Thyroid gland (tissue), 4 donors: ENCODE data around the gene SBSN. TPM values are rescaled to one million over a fixed set of nuclear protein-coding genes. Genes with fewer than 3 reads are reported as not detected.

ENCODE experiments used
- DNase-seq, 2 donors: peaks; one replicate each; pipeline ENCODE4 v3.0.0-alpha.2; 2019
- H3K27ac ChIP-seq, 3 donors: fragments of 200-600 bp; sonication (generic); 1 replicate in 2 of 3; 2 replicates in 1 of 3; pipeline ENCODE4 v1.5.1; 2016 to 2019; ENCODE audit warnings: mild to moderate bottlenecking in 1 of 3, moderate library complexity in 1 of 3
- H3K27me3 ChIP-seq: fragments of 200-600 bp; sonication (generic); one replicate; pipeline ENCODE4 v1.5.1; 2019
- H3K36me3 ChIP-seq, 2 donors: fragments of 200-600 bp; sonication (generic); one replicate each; pipeline ENCODE4 v1.5.1; 2016 to 2019
- H3K4me1 ChIP-seq, 2 donors: fragments of 200-600 bp; sonication (generic); one replicate each; pipeline ENCODE4 v1.5.1; 2017 to 2019
- H3K4me3 ChIP-seq, 3 donors: fragments of 200-600 bp; sonication (generic); replicated peaks in 1 of 3; 1 replicate in 2 of 3; 2 replicates in 1 of 3; pipeline ENCODE4 v1.5.1; 2016; ENCODE audit warnings: mild to moderate bottlenecking in 1 of 3
- H3K9me3 ChIP-seq: fragments of 200-600 bp; sonication (generic); one replicate; pipeline ENCODE4 v1.5.1; 2017
- CTCF ChIP-seq, 6 experiments: fragments of 200-600 bp in 3 of 6; fragments of 450-650 bp in 3 of 6; sonication (generic) in 3 of 6; IDR thresholded peaks; one replicate each; pipeline ENCODE4 v1.5.1; 2016 to 2019; ENCODE audit warnings: antibody characterized with exemption in 6 of 6, mild to moderate bottlenecking in 2 of 6, inconsistent platforms in 1 of 6, moderate library complexity in 1 of 6
- POLR2A ChIP-seq, 2 donors: fragments of 450-650 bp; IDR thresholded peaks; one replicate each; pipeline ENCODE4 v1.6.1; 2017; ENCODE audit warnings: antibody characterized with exemption in 2 of 2, mild to moderate bottlenecking in 2 of 2, moderate library complexity in 1 of 2
- WGBS, 2 donors: methylation state at CpG; one replicate each; pipeline ENCODE4 v1.1.5; 2017; 5-methylcytosine and 5-hydroxymethylcytosine counted together
- intact Hi-C: fragments of 100-400 bp; cut with DNase I; formaldehyde crosslinking; loops from one replicate; pipeline ENCODE4 v1.15.1; 2023
- total RNA-seq, 4 donors: library from RNA; depleted of rRNA; stranded (reverse); fragments of >200 nt; gene quantifications; one replicate each; pipeline ENCODE4 v1.2.3, GENCODE V29; 2016

SBSN gene
- total RNA-seq, 4 donors from 2014 or later, result 1.2 TPM; not detected in 3

DNA sequence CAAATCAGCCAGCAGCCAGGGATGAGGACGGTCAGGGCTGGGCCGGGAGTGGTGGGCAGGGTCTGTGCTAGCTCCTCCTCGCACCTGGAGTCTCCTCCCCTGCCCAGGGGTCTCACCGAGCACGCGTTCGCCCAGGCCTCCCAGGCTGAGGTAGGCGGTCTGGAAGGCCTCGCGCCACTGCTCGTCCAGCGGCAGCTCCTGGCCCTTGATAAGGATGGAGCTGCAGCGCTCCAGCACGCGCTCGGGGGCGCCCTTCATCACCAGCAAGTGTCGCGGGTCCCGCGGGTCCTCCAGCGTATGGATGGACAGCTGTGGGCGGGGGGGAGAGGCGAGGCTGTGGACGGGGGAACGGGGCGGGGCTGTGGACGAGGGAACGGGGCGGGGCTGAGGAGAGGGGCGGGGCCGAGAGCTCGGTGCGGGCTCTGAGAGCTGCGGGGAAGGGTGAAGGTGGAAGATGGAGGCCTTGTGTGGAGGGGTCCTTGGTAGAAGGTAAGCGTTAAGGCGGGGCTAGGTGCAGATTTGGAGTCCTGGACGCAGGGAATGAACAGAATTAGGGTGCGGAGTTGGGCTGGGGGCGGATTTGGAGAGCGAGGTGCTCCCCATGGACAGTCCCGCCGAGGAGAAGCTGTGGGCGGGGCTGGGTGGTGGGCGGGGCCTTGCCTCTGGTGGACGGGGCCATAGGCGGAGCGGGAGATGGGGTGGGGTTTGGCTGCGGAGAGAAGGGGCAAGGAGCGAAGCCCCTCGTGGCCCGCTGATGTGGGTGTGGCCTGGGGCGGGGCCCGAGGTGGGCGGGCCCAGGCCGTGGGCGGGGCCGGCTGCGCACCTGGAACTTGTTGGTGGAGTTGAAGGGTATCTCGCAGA lies 29.7 kb upstream of the SBSN start:
- TF ChIP-seq CTCF (IDR thresholded peaks at IDR 0.05) (no peak), POLR2A (IDR thresholded peaks at IDR 0.05) (no peak)
- intact Hi-C loops, result no loop called here
- Histone ChIP-seq H3K9me3 (no peaks in the 10 kb centered on the region), H3K4me3 (peak overlapping the region in 1 of 3 donors; percentile 11), H3K27ac (no peak overlapping the region), H3K27me3 (peaks cover 7% of the 10 kb centered on the region), H3K36me3 (no peaks in the 10 kb centered on the region), H3K4me1 (peaks cover 6 to 38% of the 10 kb centered on the region in 2 donors)
- 7 to 10% methylated on average over 37 to 49 of the region's 60 CpGs for WGBS, 2 donors
- DNase-seq, result peak; percentile 62 to 75

DNA sequence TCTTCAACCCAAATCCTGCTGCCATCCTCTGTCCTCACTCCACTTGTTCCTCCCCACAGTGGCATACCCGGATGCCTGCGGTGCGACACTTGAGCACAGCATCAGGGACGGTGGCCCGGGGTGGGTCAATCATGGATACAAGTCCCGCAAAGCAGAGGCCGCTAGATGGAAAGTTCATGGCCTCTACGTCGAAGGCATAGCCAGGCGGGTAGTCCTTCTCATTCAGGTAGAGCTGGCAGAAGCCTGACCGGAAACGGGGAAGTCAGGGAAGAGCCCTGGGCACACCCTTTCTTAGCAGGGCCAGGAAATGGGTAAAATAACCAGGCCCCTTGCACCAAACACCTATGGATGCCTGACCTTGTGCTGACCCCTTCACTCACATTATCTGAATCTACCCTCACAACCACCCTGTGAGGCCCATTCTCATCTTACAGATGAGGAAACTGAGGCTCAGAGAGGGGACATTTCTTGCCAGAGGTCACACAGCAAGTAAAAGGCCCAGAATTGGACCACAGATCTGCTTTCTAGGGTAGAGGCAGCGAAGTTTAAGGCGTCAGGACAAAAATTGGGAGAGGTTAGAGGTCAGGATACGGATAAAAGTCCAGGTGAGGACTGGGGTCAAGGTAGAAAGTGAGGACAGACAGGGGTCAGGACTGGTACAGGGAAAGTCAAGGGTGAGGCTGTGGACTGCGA lies 28.9 kb upstream of the SBSN start:
- DNase-seq, result no peak
- H3K27me3 ChIP-seq, result peaks cover 7% of the 10 kb centered on the region
- WGBS, 2 donors, result 86 to 92% methylated on average over 15 to 16 of the region's 16 CpGs
- H3K9me3 ChIP-seq, result no peaks in the 10 kb centered on the region
- H3K27ac ChIP-seq, result no peak overlapping the region
- no peaks in the 10 kb centered on the region for H3K36me3 ChIP-seq
- TF ChIP-seq CTCF (IDR thresholded peaks at IDR 0.05), result no peak
- no peak for TF ChIP-seq POLR2A (IDR thresholded peaks at IDR 0.05)
- no peak overlapping the region for H3K4me3 ChIP-seq
- H3K4me1 ChIP-seq, result peaks cover 6 to 45% of the 10 kb centered on the region in 2 donors
- intact Hi-C loops, result no loop called here

GRCh38 chr19:35556025-35556590 lies 28.0 kb upstream of the SBSN start:
- TF ChIP-seq CTCF (IDR thresholded peaks at IDR 0.05) (no peak), POLR2A (IDR thresholded peaks at IDR 0.05) (no peak)
- H3K4me1 ChIP-seq, result peaks cover 13 to 53% of the 10 kb centered on the region in 2 donors
- 86% methylated on average over 9 of the region's 9 CpGs for WGBS, 2 donors
- H3K36me3 ChIP-seq, result no peaks in the 10 kb centered on the region
- peaks cover 7% of the 10 kb centered on the region for H3K27me3 ChIP-seq
- no peak overlapping the region for H3K27ac ChIP-seq
- no peak overlapping the region for H3K4me3 ChIP-seq
- DNase-seq, result no peak
- no peaks in the 10 kb centered on the region for H3K9me3 ChIP-seq
- intact Hi-C loops, result no loop called here

DNA sequence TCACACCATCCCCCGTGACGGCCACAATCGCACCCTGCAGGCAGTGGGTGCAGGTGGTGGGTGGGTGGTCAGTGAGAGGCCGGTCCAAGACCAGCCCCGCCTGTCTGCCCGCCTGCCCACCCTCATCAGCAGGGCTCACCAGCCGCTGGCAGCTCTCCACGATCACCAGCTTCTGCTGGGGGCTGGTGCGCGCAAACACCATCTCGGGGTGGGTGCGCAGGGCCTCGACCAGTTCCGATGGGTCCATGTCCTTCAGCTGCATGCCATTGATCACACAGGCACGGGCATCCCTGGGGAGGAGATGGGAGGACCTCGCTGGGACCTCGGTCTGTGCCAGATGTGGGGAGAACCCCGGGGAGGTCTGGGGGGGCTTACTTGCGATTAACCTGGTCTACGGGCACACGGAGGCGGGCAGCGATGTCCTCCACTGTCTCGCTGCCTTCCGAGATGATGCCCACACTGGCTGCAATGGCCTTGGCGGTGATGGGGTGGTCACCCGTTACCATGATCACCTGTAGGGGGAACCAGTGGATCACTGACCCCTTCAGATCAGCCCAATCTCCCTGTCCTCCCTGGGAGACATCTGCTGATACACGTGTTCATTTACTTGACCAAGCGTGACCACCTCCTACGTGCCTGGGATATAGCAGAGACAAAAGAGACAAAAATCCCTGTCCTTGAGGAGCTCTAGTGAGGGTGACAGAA lies 27.3 kb upstream of the SBSN start:
- DNase-seq, result no peak
- no peak for TF ChIP-seq CTCF (IDR thresholded peaks at IDR 0.05)
- TF ChIP-seq POLR2A (IDR thresholded peaks at IDR 0.05), result no peak
- Histone ChIP-seq H3K27ac (no peak overlapping the region), H3K36me3 (no peaks in the 10 kb centered on the region), H3K27me3 (peaks cover 7% of the 10 kb centered on the region), H3K9me3 (no peaks in the 10 kb centered on the region), H3K4me3 (no peak overlapping the region), H3K4me1 (peaks cover 20 to 60% of the 10 kb centered on the region in 2 donors)
- intact Hi-C loops, result no loop called here
- 70 to 75% methylated on average over 16 to 18 of the region's 30 CpGs for WGBS, 2 donors
